Keratinocyte (primary cell): Measurements from ENCODE around the gene MISP. TPM values are rescaled to one million over a fixed set of nuclear protein-coding genes. Genes with fewer than 3 reads are reported as not detected.

ENCODE experiments used
- DNase-seq: peaks from one replicate; pipeline ENCODE4 v3.0.0-alpha.2; 2011; ENCODE audit warnings: low read depth, missing footprints, low spot score
- FAIRE-seq: peaks from 2 replicates; lab custom pipeline; 2011; peaks lifted over from hg19 to GRCh38; lab: Jason Lieb, UNC
- H2AFZ ChIP-seq: 2 replicates; pipeline ENCODE4 v1.6.0; 2012; ENCODE audit warnings: low read length, control low read depth, inconsistent platforms; ENCODE audit not compliant: control insufficient read depth
- H3K27ac ChIP-seq: 2 replicates; pipeline ENCODE4 v1.5.1; 2011; ENCODE audit warnings: low read length; ENCODE audit not compliant: control insufficient read depth, insufficient read depth
- H3K27me3 ChIP-seq: 3 replicates; pipeline ENCODE4 v1.6.0; 2011; ENCODE audit warnings: low read length; ENCODE audit not compliant: control insufficient read depth, insufficient read depth; ENCODE audit errors: extremely low read depth
- H3K36me3 ChIP-seq, 2 experiments: 2 replicates in 1 of 2; 3 replicates in 1 of 2; pipeline ENCODE4 v1.5.1; 2011; ENCODE audit warnings: low read length in 2 of 2, mild to moderate bottlenecking in 1 of 2; ENCODE audit not compliant: control insufficient read depth in 2 of 2, insufficient read depth in 2 of 2; ENCODE audit errors: extremely low read depth in 1 of 2
- H3K4me1 ChIP-seq: 3 replicates; pipeline ENCODE4 v1.5.1; 2011; ENCODE audit warnings: low read length; ENCODE audit not compliant: control insufficient read depth, insufficient read depth; ENCODE audit errors: extremely low read depth
- H3K4me2 ChIP-seq: 3 replicates; pipeline ENCODE4 v1.6.0; 2011; ENCODE audit warnings: low read depth, low read length; ENCODE audit not compliant: control insufficient read depth, insufficient read depth; ENCODE audit errors: extremely low read depth
- H3K4me3 ChIP-seq, 3 experiments: fragments of 200-600 bp in 1 of 3; sonication (generic) in 1 of 3; 2 replicates in 2 of 3; 3 replicates in 1 of 3; pipeline ENCODE4 v1.5.1; 2011 to 2016; ENCODE audit warnings: low read length in 3 of 3, mild to moderate bottlenecking in 3 of 3, control low read depth in 2 of 3, inconsistent platforms in 1 of 3, low read depth in 1 of 3, mixed read lengths in 1 of 3, mixed run types in 1 of 3, moderate library complexity in 1 of 3; ENCODE audit not compliant: control insufficient read depth in 2 of 3, insufficient read depth in 2 of 3; ENCODE audit errors: extremely low read depth in 1 of 3
- H3K79me2 ChIP-seq: 2 replicates; pipeline ENCODE4 v1.6.0; 2012; ENCODE audit warnings: low read length; ENCODE audit not compliant: control insufficient read depth, insufficient read depth
- H3K9ac ChIP-seq: 3 replicates; pipeline ENCODE4 v1.6.0; 2011; ENCODE audit warnings: low read length; ENCODE audit not compliant: control insufficient read depth, insufficient read depth; ENCODE audit errors: extremely low read depth
- H3K9me1 ChIP-seq: 3 replicates; pipeline ENCODE4 v1.6.0; 2011; ENCODE audit warnings: low read length; ENCODE audit not compliant: control insufficient read depth, insufficient read depth; ENCODE audit errors: extremely low read depth
- H3K9me3 ChIP-seq: 2 replicates; pipeline ENCODE4 v1.5.1; 2012; ENCODE audit warnings: low read depth, low read length; ENCODE audit not compliant: control insufficient read depth
- H4K20me1 ChIP-seq: 3 replicates; pipeline ENCODE4 v1.6.0; 2011; ENCODE audit warnings: low read length; ENCODE audit not compliant: control insufficient read depth, insufficient read depth; ENCODE audit errors: extremely low read depth
- EZH2 ChIP-seq: IDR thresholded peaks from one replicate; pipeline ENCODE4 v1.6.1; 2012; ENCODE audit warnings: inconsistent platforms, mild to moderate bottlenecking, low read length, moderate library complexity
- dilution Hi-C: fragments of 300-500 bp; cut with MboI; formaldehyde crosslinking; loops from one replicate; pipeline ENCODE4 v1.7.0; 2020; ENCODE audit warnings: low sequenced_read_pairs; ENCODE audit not compliant: extremely low pct_ligation_motif_present
- polyA plus RNA-seq, 5 experiments: library from polyadenylated mRNA; depleted of rRNA in 3 of 5; stranded (reverse) in 3 of 5; stranded (forward) in 1 of 5; unstranded in 1 of 5; fragments of >200 nt; gene quantifications; 1 replicate in 1 of 5; 2 replicates in 3 of 5; 3 replicates in 1 of 5; pipeline versions ENCODE4 v1.2.1 to v1.2.3, GENCODE V29; 2011 to 2012; ENCODE audit warnings: missing spikeins in 2 of 5, low read depth in 1 of 5, low replicate concordance in 1 of 5
- TF ChIP-seq, protein P1 (sequence below), 3 experiments: IDR thresholded peaks in 1 of 3; conservative IDR thresholded peaks in 1 of 3; optimal IDR thresholded peaks in 1 of 3; 2 replicates in 2 of 3; 3 replicates in 1 of 3; pipeline versions ENCODE3 to v1.5.1; 2011; ENCODE audit warnings: low read length in 3 of 3, mild to moderate bottlenecking in 3 of 3, moderate library complexity in 2 of 3, control low read depth in 1 of 3, inconsistent platforms in 1 of 3; ENCODE audit not compliant: insufficient read depth in 2 of 3; ENCODE audit errors: extremely low read depth in 1 of 3

Gene MISP
- polyA plus RNA-seq, 1 donor (not counting 4 experiments of a cell fraction or from before 2014, with no cell fraction given), result 17.5 TPM

DNA sequence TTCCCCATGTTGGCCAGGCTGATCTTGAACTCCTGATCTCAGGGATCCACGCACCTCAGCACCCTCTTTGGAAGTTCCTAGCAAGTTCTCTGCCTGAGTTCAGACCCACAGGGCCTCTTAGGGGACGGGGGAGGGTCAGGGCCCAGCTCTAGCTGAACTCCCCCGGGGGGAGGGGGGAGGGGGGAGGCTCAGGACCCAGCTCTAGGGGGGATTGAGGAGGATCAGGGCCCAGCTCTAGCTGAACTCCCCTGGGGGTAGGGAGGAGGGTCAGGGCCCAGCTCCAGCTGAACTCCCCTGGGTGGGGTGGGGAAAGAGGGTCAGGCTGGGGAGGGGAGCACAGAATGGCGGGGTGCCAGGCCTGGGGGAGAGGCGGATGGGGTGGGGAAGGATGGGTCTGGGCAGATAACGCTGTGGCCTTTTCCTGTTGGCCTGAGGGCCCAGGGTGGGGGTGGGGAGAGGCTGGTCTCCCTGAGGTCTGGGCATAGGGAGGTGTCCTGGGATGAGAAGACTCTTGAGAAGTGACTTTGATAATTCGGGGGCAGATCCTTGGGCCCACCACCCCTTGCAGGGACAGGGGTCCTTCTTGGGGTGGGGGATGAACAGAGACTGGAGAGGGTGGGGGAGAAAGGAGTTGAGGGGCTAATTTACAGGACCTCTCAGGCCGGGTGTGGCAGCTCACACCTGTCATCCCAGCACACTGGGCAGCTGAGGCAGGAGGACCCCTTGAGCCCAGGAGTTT, 40.8 kb downstream of the MISP start:
- H3K4me3 ChIP-seq, result no peak overlapping the region
- TF ChIP-seq EZH2, result no peak
- TF ChIP-seq, protein P1, sequence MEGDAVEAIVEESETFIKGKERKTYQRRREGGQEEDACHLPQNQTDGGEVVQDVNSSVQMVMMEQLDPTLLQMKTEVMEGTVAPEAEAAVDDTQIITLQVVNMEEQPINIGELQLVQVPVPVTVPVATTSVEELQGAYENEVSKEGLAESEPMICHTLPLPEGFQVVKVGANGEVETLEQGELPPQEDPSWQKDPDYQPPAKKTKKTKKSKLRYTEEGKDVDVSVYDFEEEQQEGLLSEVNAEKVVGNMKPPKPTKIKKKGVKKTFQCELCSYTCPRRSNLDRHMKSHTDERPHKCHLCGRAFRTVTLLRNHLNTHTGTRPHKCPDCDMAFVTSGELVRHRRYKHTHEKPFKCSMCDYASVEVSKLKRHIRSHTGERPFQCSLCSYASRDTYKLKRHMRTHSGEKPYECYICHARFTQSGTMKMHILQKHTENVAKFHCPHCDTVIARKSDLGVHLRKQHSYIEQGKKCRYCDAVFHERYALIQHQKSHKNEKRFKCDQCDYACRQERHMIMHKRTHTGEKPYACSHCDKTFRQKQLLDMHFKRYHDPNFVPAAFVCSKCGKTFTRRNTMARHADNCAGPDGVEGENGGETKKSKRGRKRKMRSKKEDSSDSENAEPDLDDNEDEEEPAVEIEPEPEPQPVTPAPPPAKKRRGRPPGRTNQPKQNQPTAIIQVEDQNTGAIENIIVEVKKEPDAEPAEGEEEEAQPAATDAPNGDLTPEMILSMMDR (optimal IDR thresholded peaks at IDR 0.05 in 1 of 3, IDR thresholded peaks at IDR 0.05 in 1 of 3, conservative IDR thresholded peaks at IDR 0.05 in 1 of 3; ENCODE audit: extremely low read depth in 1 of 3, insufficient read depth in 2 of 3, low read length in 3 of 3), result no peak
- no peaks in the 10 kb centered on the region for H3K79me2 ChIP-seq
- H4K20me1 ChIP-seq, result no peaks in the 10 kb centered on the region
- DNase-seq (no peak), FAIRE-seq (no peak)
- no peaks in the 10 kb centered on the region for H3K9me1 ChIP-seq
- no peak overlapping the region for H2AFZ ChIP-seq
- H3K4me1 ChIP-seq, result peaks cover 16% of the 10 kb centered on the region
- H3K27me3 ChIP-seq, result no peaks in the 10 kb centered on the region
- no peaks in the 10 kb centered on the region for H3K36me3 ChIP-seq
- no peak overlapping the region for H3K9ac ChIP-seq
- H3K4me2 ChIP-seq, result no peak overlapping the region
- no peak overlapping the region for H3K27ac ChIP-seq
- no peaks in the 10 kb centered on the region for H3K9me3 ChIP-seq
- dilution Hi-C loops, result no loop called here

DNA sequence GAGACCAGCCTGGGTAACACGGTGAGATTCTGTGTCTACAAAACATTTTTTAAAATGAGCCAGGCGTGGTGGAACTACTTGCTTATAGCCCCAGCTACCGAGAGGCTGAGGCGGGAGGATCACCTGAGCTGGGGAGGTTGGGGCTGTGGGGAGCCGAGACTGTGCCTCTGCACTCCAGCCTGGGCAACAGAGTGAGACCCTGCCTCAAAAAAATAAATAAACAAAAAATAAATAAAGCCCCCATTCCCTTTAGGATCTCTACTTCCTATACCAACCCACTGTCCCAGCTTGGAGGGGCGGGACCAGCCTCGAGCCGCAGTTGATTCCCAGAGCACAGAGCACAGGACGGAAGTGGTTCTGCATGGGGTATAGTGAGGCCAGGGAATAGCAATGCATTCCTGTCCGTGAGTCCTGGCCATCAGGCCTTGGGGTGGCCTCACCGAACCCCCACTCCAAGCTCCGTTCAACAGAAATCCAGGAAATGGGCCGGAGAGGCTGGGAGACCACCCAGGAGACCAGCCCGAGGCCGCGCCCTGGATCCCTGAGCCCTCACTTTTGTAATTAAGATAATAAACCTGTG, 41.5 kb downstream of the MISP start:
- dilution Hi-C loops, result no loop called here

More for the DNA sequence above, 41.5 kb downstream of the MISP start:
- H3K4me3 ChIP-seq, result no peak overlapping the region
- no peak for DNase-seq
- no peak overlapping the region for H3K9ac ChIP-seq
- no peak overlapping the region for H2AFZ ChIP-seq
- H3K27ac ChIP-seq, result no peak overlapping the region
- no peaks in the 10 kb centered on the region for H3K36me3 ChIP-seq
- H3K9me1 ChIP-seq, result no peaks in the 10 kb centered on the region
- H4K20me1 ChIP-seq, result no peaks in the 10 kb centered on the region
- no peaks in the 10 kb centered on the region for H3K27me3 ChIP-seq
- no peaks in the 10 kb centered on the region for H3K79me2 ChIP-seq
- peaks cover 16% of the 10 kb centered on the region for H3K4me1 ChIP-seq
- TF ChIP-seq, protein P1 (optimal IDR thresholded peaks at IDR 0.05 in 1 of 3, IDR thresholded peaks at IDR 0.05 in 1 of 3, conservative IDR thresholded peaks at IDR 0.05 in 1 of 3; ENCODE audit: extremely low read depth in 1 of 3, insufficient read depth in 2 of 3, low read length in 3 of 3), result no peak
- no peak for TF ChIP-seq EZH2
- no peak for FAIRE-seq
- no peaks in the 10 kb centered on the region for H3K9me3 ChIP-seq
- no peak overlapping the region for H3K4me2 ChIP-seq
